Osteocyte (in vitro differentiated cells): ENCODE measurements around the gene COTL1. TPM values are rescaled to one million over a fixed set of nuclear protein-coding genes. Genes with fewer than 3 reads are reported as not detected.
A peak's percentile ranks its signal among the peaks of the same experiment; 100 is the strongest.

Source experiments
- DNase-seq: peaks from one replicate; pipeline ENCODE4 v3.0.0; 2021; ENCODE audit warnings: mixed read lengths; ENCODE audit not compliant: unreplicated experiment; ENCODE audit errors: extremely low spot score
- H3K27ac Mint-ChIP-seq: one replicate; pipeline ENCODE4 v1.8.0; 2021; ENCODE audit warnings: mild to moderate bottlenecking, mixed read lengths; ENCODE audit not compliant: unreplicated experiment
- H3K27me3 Mint-ChIP-seq: one replicate; pipeline ENCODE4 v1.8.0; 2021; ENCODE audit warnings: mixed read lengths; ENCODE audit not compliant: unreplicated experiment
- H3K36me3 Mint-ChIP-seq: one replicate; pipeline ENCODE4 v1.8.0; 2021; ENCODE audit warnings: mixed read lengths; ENCODE audit not compliant: unreplicated experiment
- H3K4me1 Mint-ChIP-seq: one replicate; pipeline ENCODE4 v1.8.0; 2021; ENCODE audit warnings: mixed read lengths; ENCODE audit not compliant: unreplicated experiment
- H3K4me3 Mint-ChIP-seq: one replicate; pipeline ENCODE4 v1.8.0; 2021; ENCODE audit warnings: mild to moderate bottlenecking, moderate library complexity, mixed read lengths; ENCODE audit not compliant: unreplicated experiment
- H3K9me3 Mint-ChIP-seq: one replicate; pipeline ENCODE4 v1.8.0; 2021; ENCODE audit warnings: mixed read lengths; ENCODE audit not compliant: unreplicated experiment
- total RNA-seq: library from RNA; stranded (reverse); gene quantifications from 2 replicates; pipeline ENCODE4 v1.2.1, GENCODE V29; 2021
- TF ChIP-seq, protein P1 (sequence below): fragments of 200-600 bp; sonication (generic); IDR thresholded peaks from 2 replicates; pipeline ENCODE4 v1.5.0; 2021; ENCODE audit warnings: antibody characterized with exemption, mild to moderate bottlenecking, moderate library complexity

Gene COTL1
- total RNA-seq, 1 donor from 2014 or later: 103 TPM

DNA sequence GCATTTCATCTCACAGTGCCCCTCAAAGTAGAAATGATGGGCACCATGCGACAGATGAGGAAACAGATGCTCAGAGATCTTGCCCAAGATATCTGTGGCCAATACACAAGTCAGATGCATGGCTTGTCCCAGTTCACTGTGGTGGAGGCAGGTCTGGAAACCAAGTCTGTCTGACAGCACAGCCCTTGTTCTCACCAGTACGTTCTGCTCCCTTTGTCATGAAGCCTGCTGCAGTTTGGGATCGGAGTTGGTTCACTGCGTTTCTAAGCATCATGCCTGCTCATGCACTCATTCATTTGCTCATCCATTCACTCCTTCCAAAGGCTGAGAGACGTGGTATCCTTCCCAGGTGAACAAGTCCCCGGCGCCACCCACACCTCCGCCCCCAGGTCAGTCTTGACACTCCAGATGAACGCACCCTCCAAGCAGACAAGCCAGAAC lies 86.2 kb downstream of the COTL1 start:
- Mint-ChIP-seq H3K36me3 (peaks cover 2% of the 10 kb centered on the region), H3K9me3 (peaks cover 4% of the 10 kb centered on the region), H3K27me3 (no peaks in the 10 kb centered on the region), H3K4me3 (peak overlapping the region; percentile 17), H3K4me1 (peaks cover 34% of the 10 kb centered on the region), H3K27ac (peak overlapping the region; percentile 81)
- TF ChIP-seq, protein P1, sequence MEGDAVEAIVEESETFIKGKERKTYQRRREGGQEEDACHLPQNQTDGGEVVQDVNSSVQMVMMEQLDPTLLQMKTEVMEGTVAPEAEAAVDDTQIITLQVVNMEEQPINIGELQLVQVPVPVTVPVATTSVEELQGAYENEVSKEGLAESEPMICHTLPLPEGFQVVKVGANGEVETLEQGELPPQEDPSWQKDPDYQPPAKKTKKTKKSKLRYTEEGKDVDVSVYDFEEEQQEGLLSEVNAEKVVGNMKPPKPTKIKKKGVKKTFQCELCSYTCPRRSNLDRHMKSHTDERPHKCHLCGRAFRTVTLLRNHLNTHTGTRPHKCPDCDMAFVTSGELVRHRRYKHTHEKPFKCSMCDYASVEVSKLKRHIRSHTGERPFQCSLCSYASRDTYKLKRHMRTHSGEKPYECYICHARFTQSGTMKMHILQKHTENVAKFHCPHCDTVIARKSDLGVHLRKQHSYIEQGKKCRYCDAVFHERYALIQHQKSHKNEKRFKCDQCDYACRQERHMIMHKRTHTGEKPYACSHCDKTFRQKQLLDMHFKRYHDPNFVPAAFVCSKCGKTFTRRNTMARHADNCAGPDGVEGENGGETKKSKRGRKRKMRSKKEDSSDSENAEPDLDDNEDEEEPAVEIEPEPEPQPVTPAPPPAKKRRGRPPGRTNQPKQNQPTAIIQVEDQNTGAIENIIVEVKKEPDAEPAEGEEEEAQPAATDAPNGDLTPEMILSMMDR: no peak
- no peak for DNase-seq

DNA sequence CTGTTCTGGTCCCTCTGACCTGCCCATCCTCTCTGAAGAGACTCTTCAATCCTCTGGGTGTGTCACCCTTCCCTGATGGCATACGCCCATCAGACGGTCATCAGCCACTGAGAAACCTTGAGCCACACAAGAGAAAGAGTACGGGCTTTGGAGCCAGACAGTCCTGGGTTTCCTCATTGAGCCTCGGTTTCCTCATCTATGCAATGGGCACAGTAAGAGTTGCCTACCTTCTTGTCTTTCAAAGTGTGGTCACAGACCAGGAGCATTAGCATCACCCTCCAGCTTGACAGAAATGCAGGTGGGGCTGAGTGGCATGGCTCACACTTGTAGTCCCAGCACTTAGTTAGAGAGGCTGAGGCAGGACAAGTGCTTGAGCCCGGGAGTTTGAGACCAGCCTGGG lies 87.3 kb downstream of the COTL1 start:
- Mint-ChIP-seq H3K4me1 (peaks cover 32% of the 10 kb centered on the region), H3K4me3 (no peak overlapping the region), H3K27me3 (no peaks in the 10 kb centered on the region), H3K36me3 (peaks cover 2% of the 10 kb centered on the region), H3K27ac (no peak overlapping the region), H3K9me3 (peaks cover 4% of the 10 kb centered on the region)
- DNase-seq: no peak
- TF ChIP-seq, protein P1: no peak

DNA sequence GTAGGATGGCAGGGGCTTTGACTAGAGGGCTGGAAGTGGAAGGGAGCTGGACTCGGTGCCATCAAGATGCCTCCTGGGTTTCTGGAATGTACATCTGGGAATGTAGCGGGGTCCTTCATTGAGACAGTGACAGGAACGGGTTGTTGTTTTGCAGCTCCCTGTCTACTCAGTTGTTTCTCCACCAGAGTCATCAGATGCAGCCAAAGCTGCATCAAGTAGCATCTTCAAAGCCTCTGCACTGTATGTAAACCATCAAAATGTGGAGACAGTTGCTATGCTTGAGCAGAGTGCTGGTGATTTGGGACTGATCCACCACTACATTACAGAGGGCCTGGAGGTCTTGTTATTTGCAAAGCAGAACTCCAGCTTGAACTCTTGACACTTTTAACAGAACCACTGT lies 88.3 kb downstream of the COTL1 start:
- H3K27ac Mint-ChIP-seq: no peak overlapping the region
- H3K9me3 Mint-ChIP-seq: peaks cover 4% of the 10 kb centered on the region
- peaks cover 2% of the 10 kb centered on the region for H3K36me3 Mint-ChIP-seq
- no peak overlapping the region for H3K4me3 Mint-ChIP-seq
- H3K27me3 Mint-ChIP-seq: no peaks in the 10 kb centered on the region
- TF ChIP-seq, protein P1: no peak
- peaks cover 32% of the 10 kb centered on the region for H3K4me1 Mint-ChIP-seq
- no peak for DNase-seq

DNA sequence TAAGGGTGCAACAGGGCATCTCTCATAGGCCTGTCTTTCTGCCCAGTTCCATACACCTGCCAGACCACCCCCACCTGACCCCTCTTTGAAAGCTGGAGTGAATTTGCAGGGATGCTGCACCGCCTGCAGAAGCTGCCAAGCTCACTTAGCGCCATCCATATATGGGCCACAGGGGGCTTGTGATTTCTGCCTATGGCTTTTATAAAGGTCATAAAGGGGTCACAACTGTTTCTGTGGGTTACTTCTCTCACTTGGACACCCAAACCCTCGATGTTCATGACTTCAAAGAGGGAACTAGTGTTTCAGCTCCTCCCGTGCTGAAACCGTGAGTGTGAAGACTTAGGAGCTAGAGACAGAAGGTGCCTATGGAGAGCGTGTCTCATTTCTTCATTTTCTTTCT lies 89.6 kb downstream of the COTL1 start:
- TF ChIP-seq, protein P1: no peak
- DNase-seq: no peak
- H3K36me3 Mint-ChIP-seq: peaks cover 2% of the 10 kb centered on the region
- peaks cover 33% of the 10 kb centered on the region for H3K4me1 Mint-ChIP-seq
- no peak overlapping the region for H3K4me3 Mint-ChIP-seq
- peaks cover 4% of the 10 kb centered on the region for H3K9me3 Mint-ChIP-seq
- no peaks in the 10 kb centered on the region for H3K27me3 Mint-ChIP-seq
- no peak overlapping the region for H3K27ac Mint-ChIP-seq

DNA sequence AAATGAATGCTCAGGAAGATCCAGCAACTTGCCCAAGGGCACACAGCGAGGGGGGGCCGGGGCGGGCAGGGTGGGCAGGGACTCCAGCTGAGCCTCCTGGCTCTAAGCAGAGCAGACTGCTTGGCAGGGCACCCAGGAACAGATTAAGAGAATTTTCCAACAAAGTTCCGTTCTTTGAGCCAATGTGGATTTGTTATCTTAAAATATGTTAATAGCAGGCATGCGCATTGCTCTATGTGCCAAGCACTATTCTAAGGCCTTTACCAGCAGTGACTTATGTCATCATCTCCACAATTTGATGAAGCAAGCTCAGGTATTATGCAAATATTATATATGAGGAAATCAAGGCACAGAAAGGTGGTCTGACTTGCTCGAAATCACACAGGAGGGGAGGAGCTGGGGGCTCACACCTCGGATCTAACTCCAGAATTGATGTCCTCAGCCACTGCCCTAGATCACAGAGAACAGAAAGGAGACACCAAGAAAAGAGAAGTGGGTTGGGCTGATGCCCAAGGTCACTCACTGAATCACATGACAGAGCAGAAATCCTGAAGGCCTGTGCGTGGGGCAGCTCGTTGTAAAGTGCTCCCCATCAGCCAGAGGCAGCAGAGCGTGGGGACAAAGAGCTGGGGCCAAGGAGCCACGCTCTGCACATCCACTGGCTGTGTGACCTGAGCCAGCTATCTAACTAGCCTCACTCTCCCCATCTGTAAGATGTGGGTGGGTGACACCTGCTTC lies 90.2 kb downstream of the COTL1 start:
- peaks cover 26% of the 10 kb centered on the region for H3K4me1 Mint-ChIP-seq
- H3K27me3 Mint-ChIP-seq: no peaks in the 10 kb centered on the region
- DNase-seq: no peak
- no peak overlapping the region for H3K4me3 Mint-ChIP-seq
- TF ChIP-seq, protein P1: no peak
- no peak overlapping the region for H3K27ac Mint-ChIP-seq
- H3K9me3 Mint-ChIP-seq: peaks cover 4% of the 10 kb centered on the region
- peaks cover 2% of the 10 kb centered on the region for H3K36me3 Mint-ChIP-seq
